ENCODE data around the gene MYO7B. TPM values are rescaled to one million over a fixed set of nuclear protein-coding genes. Genes with fewer than 3 reads are reported as not detected.

MYO7B gene
- total RNA-seq, 1 donor from 2014 or later: not detected

GRCh38 chr2:127653421-127654083 lies 118.1 kb downstream of the MYO7B start:
- H3K4me3 ChIP-seq (ENCODE audit: low read depth, low read length): no peak overlapping the region
- H3K36me3 ChIP-seq (ENCODE audit: control insufficient read depth, insufficient read depth, low read length): no peaks in the 10 kb centered on the region
- H3K27me3 ChIP-seq (ENCODE audit: control insufficient read depth, insufficient read depth, low read length): no peaks in the 10 kb centered on the region
- DNase-seq (ENCODE audit: low read depth) (no peak), FAIRE-seq (no peak)
- TF ChIP-seq CTCF (IDR thresholded peaks at IDR 0.05; ENCODE audit: insufficient read depth, low read length, severe bottlenecking): no peak

- no peaks in the 10 kb centered on the region for H3K36me3 ChIP-seq (ENCODE audit: control insufficient read depth, insufficient read depth, low read length)
- no peak for TF ChIP-seq CTCF (IDR thresholded peaks at IDR 0.05; ENCODE audit: insufficient read depth, low read length, severe bottlenecking)
- H3K27me3 ChIP-seq (ENCODE audit: control insufficient read depth, insufficient read depth, low read length): no peaks in the 10 kb centered on the region
- H3K4me3 ChIP-seq (ENCODE audit: low read depth, low read length): no peak overlapping the region
- FAIRE-seq (no peak), DNase-seq (ENCODE audit: low read depth) (no peak)
Measured at GRCh38 chr2:127654084-127654837, 118.8 kb downstream of the MYO7B start.

GRCh38 chr2:127654838-127655175 lies 119.3 kb downstream of the MYO7B start:
- Histone ChIP-seq H3K27me3 (ENCODE audit: control insufficient read depth, insufficient read depth, low read length) (no peaks in the 10 kb centered on the region), H3K4me3 (ENCODE audit: low read depth, low read length) (no peak overlapping the region), H3K36me3 (ENCODE audit: control insufficient read depth, insufficient read depth, low read length) (no peaks in the 10 kb centered on the region)
- no peak for FAIRE-seq
- no peak for DNase-seq (ENCODE audit: low read depth)
- no peak for TF ChIP-seq CTCF (IDR thresholded peaks at IDR 0.05; ENCODE audit: insufficient read depth, low read length, severe bottlenecking)

GRCh38 chr2:127655209-127656073 lies 120.0 kb downstream of the MYO7B start:
- no peak for FAIRE-seq
- TF ChIP-seq CTCF (IDR thresholded peaks at IDR 0.05; ENCODE audit: insufficient read depth, low read length, severe bottlenecking): no peak

GRCh38 chr2:127656569-127657231 lies 121.2 kb downstream of the MYO7B start:
- Histone ChIP-seq H3K4me3 (ENCODE audit: low read depth, low read length) (no peak overlapping the region), H3K36me3 (ENCODE audit: control insufficient read depth, insufficient read depth, low read length) (no peaks in the 10 kb centered on the region), H3K27me3 (ENCODE audit: control insufficient read depth, insufficient read depth, low read length) (no peaks in the 10 kb centered on the region)
- no peak for TF ChIP-seq CTCF (IDR thresholded peaks at IDR 0.05; ENCODE audit: insufficient read depth, low read length, severe bottlenecking)
- FAIRE-seq (no peak), DNase-seq (ENCODE audit: low read depth) (no peak)

More at GRCh38 chr2:127655209-127656073, 120.0 kb downstream of the MYO7B start:
- Histone ChIP-seq H3K36me3 (ENCODE audit: control insufficient read depth, insufficient read depth, low read length) (no peaks in the 10 kb centered on the region), H3K27me3 (ENCODE audit: control insufficient read depth, insufficient read depth, low read length) (no peaks in the 10 kb centered on the region), H3K4me3 (ENCODE audit: low read depth, low read length) (no peak overlapping the region)
- DNase-seq (ENCODE audit: low read depth): no peak
